ENCODE measurements around the gene ANO6.

Gene ANO6

DNA sequence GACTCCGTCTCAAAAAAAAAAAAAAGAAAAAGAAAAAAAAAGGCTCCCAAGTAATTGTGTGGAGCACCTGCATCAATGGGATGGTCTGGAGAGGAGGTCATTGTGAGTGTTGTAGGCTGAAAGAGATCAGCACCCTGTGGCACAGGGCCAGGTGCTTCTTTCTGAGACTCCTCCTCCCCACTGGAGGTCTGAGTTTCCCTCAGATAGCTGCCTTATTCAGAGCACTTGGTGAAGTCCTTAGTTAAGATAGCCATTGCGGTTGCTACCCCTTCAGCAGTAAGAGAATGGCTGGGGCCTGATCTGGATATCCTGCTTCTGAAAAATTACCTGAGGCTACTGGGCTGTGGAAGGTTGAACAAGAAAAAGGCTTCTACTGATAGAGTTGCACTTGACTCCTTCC is 69.8 kb downstream of the ANO6 start:
- Histone ChIP-seq H3K4me1 (peaks cover 26% of the 10 kb centered on the region), H3K4me3 (no peak overlapping the region), H3K9me3 (no peaks in the 10 kb centered on the region), H3K36me3 (replicated peaks) (no peaks in the 10 kb centered on the region), H3K27me3 (ENCODE audit: low read depth) (no peaks in the 10 kb centered on the region)
- peak in 1 of 2 experiments; percentile 29 for DNase-seq (ENCODE audit: low spot score in 2 of 2)
- in situ Hi-C loops (cut with MboI; ENCODE audit: low sequenced_read_pairs): no loop called here

- Histone ChIP-seq H3K27me3 (ENCODE audit: low read depth) (no peaks in the 10 kb centered on the region), H3K4me1 (peaks cover 26% of the 10 kb centered on the region), H3K9me3 (no peaks in the 10 kb centered on the region), H3K4me3 (no peak overlapping the region), H3K36me3 (replicated peaks) (no peaks in the 10 kb centered on the region)
- peak in 1 of 2 experiments; percentile 16 for DNase-seq (ENCODE audit: low spot score in 2 of 2)
- in situ Hi-C loops (cut with MboI; ENCODE audit: low sequenced_read_pairs): no loop called here
Observed at GRCh38 chr12:45286621-45287020, 70.7 kb downstream of the ANO6 start.

DNA sequence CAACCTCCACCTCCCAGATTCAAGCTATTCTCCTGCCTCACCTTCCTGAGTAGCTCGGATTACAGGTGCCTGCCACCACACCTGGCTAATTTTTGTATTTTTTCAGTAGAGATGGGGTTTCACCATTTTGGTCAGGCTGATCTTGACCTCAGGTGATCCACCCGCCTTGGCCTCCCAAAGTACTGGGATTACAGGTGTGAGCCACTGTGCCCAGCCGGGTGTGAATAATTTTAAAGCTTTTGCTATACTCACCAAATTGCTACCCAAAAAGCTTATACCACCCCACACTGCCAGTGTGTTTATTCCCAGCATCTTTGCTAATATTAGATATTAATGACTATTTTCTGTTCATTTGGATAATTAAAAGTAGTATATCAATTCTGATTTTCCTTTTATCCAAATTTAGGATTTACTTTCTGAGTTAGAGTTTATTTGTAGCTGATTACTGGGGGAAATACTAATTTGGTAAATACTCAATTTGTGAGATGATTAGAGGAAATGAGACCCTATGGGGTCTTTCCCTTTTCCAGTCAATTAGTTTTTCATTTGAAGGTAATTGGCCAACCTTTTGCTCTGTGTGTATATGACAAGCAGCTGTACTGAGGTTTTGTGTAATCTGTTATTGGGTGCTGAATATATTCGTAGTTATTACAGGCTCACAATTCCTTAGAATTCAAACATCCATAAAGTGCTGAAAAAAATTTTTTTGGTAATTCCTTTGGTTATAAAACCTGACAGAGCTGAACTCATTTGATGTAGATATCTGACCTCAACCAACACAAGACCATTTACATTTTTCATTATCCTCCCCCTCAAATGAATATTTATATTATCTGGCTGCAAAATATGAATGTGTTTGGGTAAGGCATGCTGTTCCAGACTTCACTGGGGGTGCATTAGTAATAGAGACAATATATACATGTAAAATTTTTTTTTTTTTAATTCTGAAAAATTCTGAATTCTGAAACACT is 73.6 kb downstream of the ANO6 start:
- Histone ChIP-seq H3K9me3 (no peaks in the 10 kb centered on the region), H3K4me3 (no peak overlapping the region), H3K4me1 (peaks cover 15% of the 10 kb centered on the region), H3K27me3 (ENCODE audit: low read depth) (no peaks in the 10 kb centered on the region), H3K36me3 (replicated peaks) (no peaks in the 10 kb centered on the region)
- in situ Hi-C loops (cut with MboI; ENCODE audit: low sequenced_read_pairs): no loop called here
- DNase-seq (ENCODE audit: low spot score in 2 of 2): no peak

- Histone ChIP-seq H3K4me3 (no peak overlapping the region), H3K4me1 (peaks cover 16% of the 10 kb centered on the region), H3K36me3 (replicated peaks) (no peaks in the 10 kb centered on the region), H3K27me3 (ENCODE audit: low read depth) (no peaks in the 10 kb centered on the region), H3K9me3 (no peaks in the 10 kb centered on the region)
- in situ Hi-C loops (cut with MboI; ENCODE audit: low sequenced_read_pairs): no loop called here
- DNase-seq (ENCODE audit: low spot score in 2 of 2): no peak
Observed at GRCh38 chr12:45290216-45290605, 74.3 kb downstream of the ANO6 start.

GRCh38 chr12:45291518-45291917 is 75.6 kb downstream of the ANO6 start:
- no peak for DNase-seq (ENCODE audit: low spot score in 2 of 2)
- H3K4me1 ChIP-seq: peaks cover 7% of the 10 kb centered on the region
- H3K9me3 ChIP-seq: no peaks in the 10 kb centered on the region
- H3K4me3 ChIP-seq: no peak overlapping the region
- H3K36me3 ChIP-seq (replicated peaks): no peaks in the 10 kb centered on the region
- in situ Hi-C loops (cut with MboI; ENCODE audit: low sequenced_read_pairs): no loop called here
- no peaks in the 10 kb centered on the region for H3K27me3 ChIP-seq (ENCODE audit: low read depth)

DNA sequence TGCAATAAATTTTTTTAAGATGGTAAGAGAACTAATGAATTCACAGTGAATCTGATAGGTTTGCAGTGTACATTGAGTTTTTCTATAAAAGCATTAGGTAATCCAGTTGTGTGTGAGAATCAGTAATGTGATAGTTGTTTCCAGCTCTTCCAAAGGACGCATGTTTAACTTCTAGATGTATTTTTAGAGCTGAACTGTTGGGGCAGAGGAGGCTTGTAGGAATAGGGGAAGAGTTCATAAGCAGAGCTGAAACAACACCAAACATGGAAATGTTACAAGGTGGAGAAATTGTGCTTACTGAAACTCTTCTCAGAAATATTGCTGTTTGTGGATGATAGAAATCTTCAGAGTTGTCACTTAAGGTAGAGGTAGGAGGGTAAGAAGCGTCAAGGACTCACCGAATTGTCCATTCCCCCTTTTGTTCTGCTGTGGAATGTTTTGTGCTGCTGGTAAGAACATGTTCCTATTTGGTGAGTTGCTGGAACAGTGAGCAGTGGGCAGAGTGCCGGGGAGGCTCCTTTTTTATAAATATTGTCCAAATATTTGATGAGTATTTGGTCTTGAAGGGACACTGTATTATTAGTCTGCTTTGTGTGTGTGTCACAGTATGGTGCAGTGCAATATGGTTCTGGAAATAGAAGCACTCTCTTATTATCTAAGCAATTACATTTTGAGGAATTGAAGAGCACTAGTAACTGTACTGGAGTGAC is 76.7 kb downstream of the ANO6 start:
- H3K36me3 ChIP-seq (replicated peaks): no peaks in the 10 kb centered on the region
- H3K4me3 ChIP-seq: no peak overlapping the region
- DNase-seq (ENCODE audit: low spot score in 2 of 2): no peak
- in situ Hi-C loops (cut with MboI; ENCODE audit: low sequenced_read_pairs): no loop called here
- H3K9me3 ChIP-seq: no peaks in the 10 kb centered on the region
- no peaks in the 10 kb centered on the region for H3K27me3 ChIP-seq (ENCODE audit: low read depth)
- peaks cover 7% of the 10 kb centered on the region for H3K4me1 ChIP-seq

- in situ Hi-C loops (cut with MboI; ENCODE audit: low sequenced_read_pairs): no loop called here
- peak; percentile 35 to 52 for DNase-seq (ENCODE audit: low spot score in 2 of 2)
- Histone ChIP-seq H3K36me3 (replicated peaks) (no peaks in the 10 kb centered on the region), H3K4me1 (peaks cover 9% of the 10 kb centered on the region), H3K4me3 (no peak overlapping the region), H3K27me3 (ENCODE audit: low read depth) (no peaks in the 10 kb centered on the region), H3K9me3 (no peaks in the 10 kb centered on the region)
Observed at GRCh38 chr12:45294906-45295305, 79.0 kb downstream of the ANO6 start.

DNA sequence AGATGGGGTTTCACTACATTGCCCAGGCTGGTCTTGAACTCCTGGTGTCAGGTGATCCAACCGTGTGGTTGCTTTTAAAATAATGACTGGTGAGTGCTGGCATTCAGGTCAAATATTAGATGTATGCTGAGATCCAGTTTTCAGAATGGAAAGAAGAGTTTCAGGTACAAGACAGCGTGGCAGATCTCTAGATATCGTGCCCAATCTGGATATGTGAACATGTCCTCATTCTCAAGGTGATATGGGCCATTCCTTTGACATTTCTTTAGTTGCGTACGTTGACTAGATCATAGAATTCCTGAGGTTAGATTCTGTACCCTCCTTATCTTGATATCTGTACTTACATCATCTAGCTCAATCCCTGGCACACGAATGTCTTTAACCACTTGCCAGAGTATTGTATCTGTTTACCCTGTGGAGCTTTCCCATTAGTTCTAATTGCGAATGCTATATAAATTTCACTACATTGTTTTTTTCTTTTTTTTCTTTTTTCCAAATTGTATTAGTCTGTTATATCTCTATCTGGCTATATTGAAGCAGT is 80.2 kb downstream of the ANO6 start:
- no peaks in the 10 kb centered on the region for H3K9me3 ChIP-seq
- in situ Hi-C loops (cut with MboI; ENCODE audit: low sequenced_read_pairs): no loop called here
- H3K4me3 ChIP-seq: no peak overlapping the region
- no peak for DNase-seq (ENCODE audit: low spot score in 2 of 2)
- H3K36me3 ChIP-seq (replicated peaks): no peaks in the 10 kb centered on the region
- no peaks in the 10 kb centered on the region for H3K27me3 ChIP-seq (ENCODE audit: low read depth)
- H3K4me1 ChIP-seq: peaks cover 9% of the 10 kb centered on the region

DNA sequence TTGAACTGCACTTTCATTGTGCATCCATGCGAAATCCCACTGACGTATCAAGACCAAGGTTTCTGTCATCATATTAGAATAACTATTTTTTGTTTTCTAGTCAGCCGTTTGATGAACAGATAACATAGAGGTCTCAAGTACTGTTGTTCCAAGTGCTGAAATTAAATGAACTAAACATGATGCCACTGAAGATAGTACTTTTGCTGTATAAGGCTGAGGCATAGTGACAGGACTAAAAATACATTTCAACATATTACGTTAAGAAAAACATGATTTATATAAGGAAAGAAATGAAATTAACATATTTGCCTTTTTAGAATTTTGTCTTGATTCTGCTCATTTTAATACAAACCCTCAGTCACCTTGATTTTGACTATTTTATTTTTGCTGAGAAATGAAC is 82.2 kb downstream of the ANO6 start:
- no peak for DNase-seq (ENCODE audit: low spot score in 2 of 2)
- Histone ChIP-seq H3K9me3 (no peaks in the 10 kb centered on the region), H3K36me3 (replicated peaks) (no peaks in the 10 kb centered on the region), H3K27me3 (ENCODE audit: low read depth) (no peaks in the 10 kb centered on the region), H3K4me1 (peaks cover 9% of the 10 kb centered on the region), H3K4me3 (no peak overlapping the region)
- in situ Hi-C loops (cut with MboI; ENCODE audit: low sequenced_read_pairs): no loop called here

DNA sequence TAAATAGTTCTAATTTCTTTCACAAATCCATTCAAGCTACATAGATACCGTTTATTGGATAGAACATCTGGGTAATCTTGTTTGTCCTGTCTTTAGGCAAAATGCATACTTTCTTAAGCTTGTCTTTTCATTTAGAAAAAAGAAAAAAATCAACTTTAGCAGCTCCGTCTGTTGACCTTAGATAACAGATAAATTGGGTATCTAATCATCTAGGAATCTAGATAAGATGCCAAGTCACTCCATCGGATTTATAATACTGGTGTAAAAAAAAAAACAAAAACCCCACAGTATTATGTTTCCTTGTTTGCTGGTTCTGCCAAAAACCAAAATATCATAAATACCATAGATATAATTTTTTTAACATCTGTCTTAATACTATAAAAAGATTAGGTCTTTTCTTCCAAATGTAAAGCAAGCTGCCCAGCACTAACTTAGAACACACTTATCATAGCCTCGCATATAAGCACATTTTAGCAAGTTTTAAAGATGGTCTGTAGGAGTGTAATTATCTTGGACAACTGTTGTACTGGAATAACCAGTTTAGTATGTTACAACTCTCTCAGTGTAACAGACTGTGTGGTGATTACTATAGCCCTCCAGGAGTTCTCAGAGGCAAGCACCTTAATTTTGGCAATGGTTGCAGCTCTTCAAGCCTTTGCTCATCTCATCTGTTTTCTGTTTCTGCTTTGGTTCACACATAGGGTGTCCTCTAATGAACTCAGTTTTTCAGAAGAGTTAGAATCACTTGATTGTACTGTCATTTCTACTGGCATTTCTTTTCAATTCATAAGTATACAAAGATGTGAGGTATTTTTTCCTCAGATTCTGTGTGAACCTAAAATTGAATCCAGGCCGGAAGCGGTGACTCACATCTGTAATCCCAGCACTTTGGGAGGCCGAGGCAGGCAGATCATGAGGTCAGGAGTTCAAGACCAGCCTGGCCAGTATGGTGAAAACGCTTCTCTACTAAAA is 83.1 kb downstream of the ANO6 start:
- Histone ChIP-seq H3K4me1 (peaks cover 9% of the 10 kb centered on the region), H3K27me3 (ENCODE audit: low read depth) (no peaks in the 10 kb centered on the region), H3K9me3 (no peaks in the 10 kb centered on the region), H3K4me3 (no peak overlapping the region), H3K36me3 (replicated peaks) (no peaks in the 10 kb centered on the region)
- in situ Hi-C loops (cut with MboI; ENCODE audit: low sequenced_read_pairs): no loop called here
- DNase-seq (ENCODE audit: low spot score in 2 of 2): no peak

DNA sequence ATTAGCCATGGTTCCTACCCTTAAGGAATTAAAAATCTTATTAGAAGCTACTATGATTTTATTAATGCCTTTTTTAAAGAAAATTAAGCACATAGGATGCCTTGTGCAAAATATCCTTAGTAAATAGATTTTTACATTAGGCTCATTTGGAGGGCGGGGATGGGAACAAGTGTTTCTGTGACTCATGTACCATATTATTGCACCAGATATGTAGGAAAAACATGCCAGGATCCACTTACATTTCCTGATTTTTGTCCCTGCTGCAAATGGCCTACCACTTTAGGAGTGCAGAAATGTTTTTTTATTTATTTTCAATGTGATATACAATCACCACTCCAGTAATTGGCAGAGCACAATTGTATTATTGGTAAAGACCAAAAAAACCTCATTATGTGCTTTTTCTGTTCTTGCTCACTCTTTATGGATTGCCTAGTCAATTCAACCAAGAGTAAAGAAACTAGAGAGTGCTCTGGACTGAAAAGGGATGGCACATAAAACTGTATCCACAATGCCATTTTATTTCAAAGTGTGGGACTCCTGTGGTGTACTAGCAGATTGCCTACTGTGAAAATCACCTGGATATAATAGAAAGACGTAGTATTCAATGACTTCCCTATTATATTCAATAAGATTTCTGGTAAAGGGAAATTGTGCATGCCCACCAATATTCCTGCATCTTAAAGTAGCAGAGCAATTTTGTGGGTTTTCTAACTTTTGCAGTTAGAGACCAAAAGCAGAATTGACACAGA is 86.9 kb downstream of the ANO6 start:
- no peak for DNase-seq (ENCODE audit: low spot score in 2 of 2)
- peaks cover 3% of the 10 kb centered on the region; the same call in 1 of the 2 replicates for H3K4me1 ChIP-seq
- no peaks in the 10 kb centered on the region for H3K27me3 ChIP-seq (ENCODE audit: low read depth)
- H3K4me3 ChIP-seq: no peak overlapping the region
- no peaks in the 10 kb centered on the region for H3K9me3 ChIP-seq
- in situ Hi-C loops (cut with MboI; ENCODE audit: low sequenced_read_pairs): no loop called here
- no peaks in the 10 kb centered on the region for H3K36me3 ChIP-seq (replicated peaks)

DNA sequence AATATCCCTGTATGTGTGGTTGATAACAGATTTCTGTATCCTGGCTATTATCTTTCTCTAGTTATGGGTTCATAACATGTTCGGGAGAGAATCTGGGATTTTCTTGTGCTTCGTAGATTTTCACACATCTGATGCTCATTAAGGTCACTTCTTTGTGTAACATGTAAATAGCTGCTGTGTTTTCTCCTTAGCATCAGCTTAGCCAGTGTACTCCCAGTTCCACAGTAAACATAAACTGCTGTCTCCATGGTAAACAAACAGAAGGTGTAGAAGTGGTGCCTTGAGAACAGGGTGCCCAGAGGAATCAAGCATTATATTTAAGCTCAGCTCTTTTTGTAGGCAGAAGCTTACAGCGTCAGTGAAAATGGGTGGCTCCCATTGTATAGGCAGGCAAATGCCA is 88.0 kb downstream of the ANO6 start:
- in situ Hi-C loops (cut with MboI; ENCODE audit: low sequenced_read_pairs): no loop called here
- H3K4me1 ChIP-seq: no peaks in the 10 kb centered on the region; the same call in 1 of the 2 replicates
- no peaks in the 10 kb centered on the region for H3K36me3 ChIP-seq (replicated peaks)

More for the DNA sequence above, 88.0 kb downstream of the ANO6 start:
- H3K27me3 ChIP-seq (ENCODE audit: low read depth): no peaks in the 10 kb centered on the region
- no peak overlapping the region for H3K4me3 ChIP-seq
- DNase-seq (ENCODE audit: low spot score in 2 of 2): no peak
- H3K9me3 ChIP-seq: no peaks in the 10 kb centered on the region

Data from HAP-1 (cell line).